Endothelial cell of umbilical vein (primary cell): ENCODE measurements around the gene PHACTR1. TPM values are rescaled to one million over a fixed set of nuclear protein-coding genes. Genes with fewer than 3 reads are reported as not detected.

Experiments
- BruUV-seq: library from RNA; stranded (reverse); fragments of 400-500 nt; replicated peaks from 2 replicates; lab custom pipeline; 2021; lab: Mats Ljungman, UMichigan
- CTCF ChIA-PET: fragments of 300-600, 350-600 bp; sonication (Branson Sonifier 250); formaldehyde crosslinking; loops from one replicate; lab custom pipeline; 2021; ENCODE audit warnings: antibody characterized with exemption, inconsistent platforms; lab: Charles Lee
- POLR2A ChIA-PET: fragments of 300-600, 350-600 bp; sonication (Branson Sonifier 250); formaldehyde crosslinking; loops from one replicate; lab custom pipeline; 2021; ENCODE audit warnings: antibody characterized with exemption, inconsistent platforms; lab: Charles Lee
- DNase-seq: peaks from one replicate; pipeline ENCODE4 v3.0.0-alpha.2; 2011; ENCODE audit warnings: low read depth, low spot score
- FAIRE-seq: peaks from 2 replicates; lab custom pipeline; 2011; peaks lifted over from hg19 to GRCh38; lab: Jason Lieb, UNC
- H2AFZ ChIP-seq: 2 replicates; pipeline ENCODE4 v1.6.0; 2012; ENCODE audit warnings: low read depth, low read length, control low read depth, inconsistent platforms
- H3K27ac ChIP-seq: 2 replicates; pipeline ENCODE4 v1.5.1; 2011; ENCODE audit warnings: low read depth, mild to moderate bottlenecking, control low read depth, low read length, moderate library complexity; ENCODE audit not compliant: insufficient read depth
- H3K27me3 ChIP-seq, 2 experiments: 2 replicates each; pipeline versions ENCODE4 v1.6.0 to v1.6.1; 2011; ENCODE audit warnings: low read length in 2 of 2, mixed read lengths in 1 of 2; ENCODE audit not compliant: control insufficient read depth in 2 of 2, insufficient read depth in 2 of 2
- H3K36me3 ChIP-seq, 2 experiments: 2 replicates in 1 of 2; 3 replicates in 1 of 2; pipeline ENCODE4 v1.5.1; 2011; ENCODE audit warnings: low read length in 2 of 2, mild to moderate bottlenecking in 1 of 2, moderate library complexity in 1 of 2; ENCODE audit not compliant: control insufficient read depth in 2 of 2, insufficient read depth in 2 of 2; ENCODE audit errors: extremely low read depth in 1 of 2
- H3K4me1 ChIP-seq: 3 replicates; pipeline ENCODE4 v1.5.1; 2011; ENCODE audit warnings: mild to moderate bottlenecking, low read length; ENCODE audit not compliant: control insufficient read depth, insufficient read depth; ENCODE audit errors: extremely low read depth
- H3K4me2 ChIP-seq: 2 replicates; pipeline ENCODE4 v1.6.1; 2011; ENCODE audit warnings: low read length, control low read depth, mixed read lengths; ENCODE audit not compliant: insufficient read depth
- H3K4me3 ChIP-seq, 3 experiments: fragments of 200-600 bp in 1 of 3; sonication (generic), shearing (Covaris generic) in 1 of 3; replicated peaks in 1 of 3; 2 replicates each; pipeline ENCODE4 v1.5.1; 2011 to 2016; ENCODE audit warnings: control low read depth in 3 of 3, low read length in 3 of 3, mild to moderate bottlenecking in 2 of 3, inconsistent platforms in 1 of 3, low read depth in 1 of 3, moderate library complexity in 1 of 3; ENCODE audit not compliant: insufficient read depth in 1 of 3
- H3K79me2 ChIP-seq: 2 replicates; pipeline ENCODE4 v1.6.0; 2012; ENCODE audit warnings: low read length, inconsistent platforms; ENCODE audit not compliant: control insufficient read depth, insufficient read depth
- H3K9ac ChIP-seq: replicated peaks from 2 replicates; pipeline ENCODE3; 2011; ENCODE audit warnings: low read length, control low read depth; ENCODE audit not compliant: insufficient read depth; ENCODE audit errors: extremely low read depth
- H3K9me1 ChIP-seq: replicated peaks from 3 replicates; pipeline ENCODE4 v1.6.0; 2011; ENCODE audit warnings: mild to moderate bottlenecking, low read length; ENCODE audit not compliant: control insufficient read depth, insufficient read depth; ENCODE audit errors: extremely low read depth
- H3K9me3 ChIP-seq: replicated peaks from 2 replicates; pipeline ENCODE4 v1.5.1; 2012; ENCODE audit warnings: low read length, inconsistent platforms; ENCODE audit not compliant: control insufficient read depth, insufficient read depth
- H4K20me1 ChIP-seq: replicated peaks from 2 replicates; pipeline ENCODE3; 2011; ENCODE audit warnings: mild to moderate bottlenecking, low read length; ENCODE audit not compliant: control insufficient read depth, insufficient read depth; ENCODE audit errors: extremely low read depth
- EZH2 ChIP-seq: IDR thresholded peaks from 2 replicates; pipeline ENCODE4 v1.6.1; 2012; ENCODE audit warnings: borderline replicate concordance, low read depth, mild to moderate bottlenecking, moderate library complexity, low read length, inconsistent platforms; ENCODE audit not compliant: severe bottlenecking
- FOS ChIP-seq: IDR thresholded peaks from 2 replicates; pipeline ENCODE4 v1.6.1; 2011; ENCODE audit warnings: mild to moderate bottlenecking, low read length, moderate library complexity, borderline replicate concordance; ENCODE audit not compliant: insufficient read depth
- GATA2 ChIP-seq: IDR thresholded peaks from 2 replicates; pipeline ENCODE4 v1.7.0; 2011; ENCODE audit warnings: low read depth, mild to moderate bottlenecking, moderate library complexity, mixed read lengths, low read length; ENCODE audit not compliant: insufficient read length, insufficient read depth
- JUN ChIP-seq: IDR thresholded peaks from 2 replicates; pipeline ENCODE4 v1.6.1; 2011; ENCODE audit warnings: borderline replicate concordance, low read depth; ENCODE audit not compliant: insufficient read length, insufficient read depth
- MYC ChIP-seq: IDR thresholded peaks from one replicate; pipeline ENCODE4 v1.6.1; 2011; ENCODE audit warnings: mild to moderate bottlenecking, low read depth, low read length
- POLR2A ChIP-seq: IDR thresholded peaks from 2 replicates; pipeline ENCODE4 v1.6.1; 2012; ENCODE audit warnings: low read depth, mild to moderate bottlenecking, control low read depth, low read length
- POLR2AphosphoS5 ChIP-seq: IDR thresholded peaks from 2 replicates; pipeline ENCODE4 v1.6.1; 2012; ENCODE audit warnings: low read depth, mild to moderate bottlenecking, control low read depth, low read length, moderate library complexity; ENCODE audit not compliant: insufficient read depth
- dilution Hi-C: fragments of 300-500 bp; cut with MboI; formaldehyde crosslinking; loops from one replicate; pipeline ENCODE4 v1.15.0; 2019; ENCODE audit warnings: low sequenced_read_pairs; ENCODE audit not compliant: extremely low pct_ligation_motif_present
- intact Hi-C: fragments of 100-400 bp; cut with micrococcal nuclease; formaldehyde crosslinking; loops from one replicate; pipeline ENCODE4 v1.10.0; 2022
- polyA plus RNA-seq, 4 experiments: library from polyadenylated mRNA; depleted of rRNA in 3 of 4; stranded (reverse) in 3 of 4; unstranded in 1 of 4; fragments of >200 nt; gene quantifications; 2 replicates each; pipeline versions ENCODE4 v1.2.1 to v1.2.3, GENCODE V29; 2011 to 2012; ENCODE audit warnings: missing spikeins in 1 of 4
- total RNA-seq: library from RNA; stranded (reverse); gene quantifications from 2 replicates; pipeline ENCODE4 v1.2.3, GENCODE V29; 2021
- TF ChIP-seq, protein P1 (sequence below), 2 donors: IDR thresholded peaks; 1 replicate in 1 of 2; 2 replicates in 1 of 2; pipeline ENCODE4 v1.5.1; 2011; ENCODE audit warnings: low read length in 2 of 2, mild to moderate bottlenecking in 2 of 2, moderate library complexity in 2 of 2, control low read depth in 1 of 2, inconsistent platforms in 1 of 2, low read depth in 1 of 2; ENCODE audit not compliant: insufficient read depth in 1 of 2; ENCODE audit errors: extremely low read depth in 1 of 2
- TF ChIP-seq, protein P2 (sequence below): IDR thresholded peaks from 2 replicates; pipeline ENCODE4 v1.6.1; 2011; ENCODE audit not compliant: insufficient read depth, insufficient read length

Gene PHACTR1
- total and polyA plus RNA-seq, 2 donors (not counting 3 experiments of a cell fraction or from before 2014, with no cell fraction given) = 2.4 to 23.2 TPM

DNA sequence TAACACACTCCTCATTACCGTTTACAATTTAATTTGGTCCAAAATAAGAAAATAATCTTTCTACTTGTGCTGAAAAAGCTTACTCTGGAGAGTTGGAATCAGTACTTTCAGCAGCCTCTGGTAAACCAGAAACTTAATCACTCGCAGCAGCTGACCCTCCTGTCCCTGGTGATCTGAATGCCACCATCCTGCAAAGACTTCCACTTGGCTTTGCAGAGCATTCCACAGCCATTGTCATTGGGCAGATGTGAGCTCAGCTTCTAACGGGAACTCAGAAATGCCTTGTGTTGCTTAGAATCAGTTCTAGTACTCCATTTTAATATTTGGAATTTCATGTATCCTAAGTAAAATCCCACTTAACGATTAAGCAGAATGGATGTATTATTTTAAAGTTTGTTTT, 59.7 kb downstream of the PHACTR1 start:
- intact Hi-C loops = no loop called here
- Histone ChIP-seq H3K9me1 (no peaks in the 10 kb centered on the region), H3K4me2 (no peak overlapping the region), H3K27ac (no peak overlapping the region), H2AFZ (no peak overlapping the region), H3K27me3 (peaks cover 0 to 3% of the 10 kb centered on the region in 2 experiments), H4K20me1 (no peaks in the 10 kb centered on the region), H3K36me3 (no peaks in the 10 kb centered on the region), H3K9ac (no peak overlapping the region), H3K9me3 (no peaks in the 10 kb centered on the region), H3K4me1 (no peaks in the 10 kb centered on the region), H3K4me3 (no peak overlapping the region), H3K79me2 (no peaks in the 10 kb centered on the region)
- DNase-seq = no peak
- no peak for FAIRE-seq
- ChIA-PET POLR2A (no interaction called here), CTCF (no interaction called here)
- no peak for TF ChIP-seq FOS
- TF ChIP-seq, protein P1, sequence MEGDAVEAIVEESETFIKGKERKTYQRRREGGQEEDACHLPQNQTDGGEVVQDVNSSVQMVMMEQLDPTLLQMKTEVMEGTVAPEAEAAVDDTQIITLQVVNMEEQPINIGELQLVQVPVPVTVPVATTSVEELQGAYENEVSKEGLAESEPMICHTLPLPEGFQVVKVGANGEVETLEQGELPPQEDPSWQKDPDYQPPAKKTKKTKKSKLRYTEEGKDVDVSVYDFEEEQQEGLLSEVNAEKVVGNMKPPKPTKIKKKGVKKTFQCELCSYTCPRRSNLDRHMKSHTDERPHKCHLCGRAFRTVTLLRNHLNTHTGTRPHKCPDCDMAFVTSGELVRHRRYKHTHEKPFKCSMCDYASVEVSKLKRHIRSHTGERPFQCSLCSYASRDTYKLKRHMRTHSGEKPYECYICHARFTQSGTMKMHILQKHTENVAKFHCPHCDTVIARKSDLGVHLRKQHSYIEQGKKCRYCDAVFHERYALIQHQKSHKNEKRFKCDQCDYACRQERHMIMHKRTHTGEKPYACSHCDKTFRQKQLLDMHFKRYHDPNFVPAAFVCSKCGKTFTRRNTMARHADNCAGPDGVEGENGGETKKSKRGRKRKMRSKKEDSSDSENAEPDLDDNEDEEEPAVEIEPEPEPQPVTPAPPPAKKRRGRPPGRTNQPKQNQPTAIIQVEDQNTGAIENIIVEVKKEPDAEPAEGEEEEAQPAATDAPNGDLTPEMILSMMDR (IDR thresholded peaks at IDR 0.05; ENCODE audit: extremely low read depth in 1 of 2, insufficient read depth in 1 of 2, low read depth in 1 of 2, low read length in 2 of 2) = no peak
- no peak for TF ChIP-seq EZH2
- TF ChIP-seq JUN = no peak
- no peak for TF ChIP-seq POLR2A
- no peak for TF ChIP-seq GATA2
- TF ChIP-seq MYC = no peak
- no peak for TF ChIP-seq POLR2AphosphoS5
- TF ChIP-seq, protein P2, sequence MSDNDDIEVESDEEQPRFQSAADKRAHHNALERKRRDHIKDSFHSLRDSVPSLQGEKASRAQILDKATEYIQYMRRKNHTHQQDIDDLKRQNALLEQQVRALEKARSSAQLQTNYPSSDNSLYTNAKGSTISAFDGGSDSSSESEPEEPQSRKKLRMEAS = no peak
- BruUV-seq = no TSS peak
- dilution Hi-C loops = no loop called here
